ENCODE measurements around the gene TMC8.
A peak's percentile ranks its signal among the peaks of the same experiment; 100 is the strongest.
"Not testable (repeated sequence)": the region's sequence is repeated elsewhere in the genome, so short reads cannot be mapped to it uniquely, and the experiment has no call there.

TMC8 gene

GRCh38 chr17:78130437-78131101, at the start of gene TMC8:
Gene TMC8 (plus strand): TSS chr17:78130771. CDS start chr17:78131589, 818 bp downstream.
- DNase-seq (ENCODE audit: low read depth): no peak

GRCh38 chr17:78081551-78081950, 49.0 kb upstream of the TMC8 start:
- DNase-seq (ENCODE audit: low read depth): no peak

GRCh38 chr17:78082355-78082872, 48.2 kb upstream of the TMC8 start:
- DNase-seq (ENCODE audit: low read depth): not testable (repeated sequence)

- no peak for DNase-seq (ENCODE audit: low read depth)
Measured at GRCh38 chr17:78082988-78083387, 47.6 kb upstream of the TMC8 start.

GRCh38 chr17:78086740-78087139, 43.8 kb upstream of the TMC8 start:
- DNase-seq (ENCODE audit: low read depth): no peak

GRCh38 chr17:78088529-78088928, 42.0 kb upstream of the TMC8 start:
- no peak for DNase-seq (ENCODE audit: low read depth)

GRCh38 chr17:78089576-78090281, 40.8 kb upstream of the TMC8 start:
- peak; percentile 12 for DNase-seq (ENCODE audit: low read depth)

- no peak for DNase-seq (ENCODE audit: low read depth)
Measured at GRCh38 chr17:78092794-78093324, 37.7 kb upstream of the TMC8 start.

- DNase-seq (ENCODE audit: low read depth): no peak
Measured at GRCh38 chr17:78095035-78095434, 35.5 kb upstream of the TMC8 start.

GRCh38 chr17:78096093-78096492, 34.5 kb upstream of the TMC8 start:
- no peak for DNase-seq (ENCODE audit: low read depth)

- DNase-seq (ENCODE audit: low read depth): no peak
Measured at GRCh38 chr17:78101112-78101511, 29.5 kb upstream of the TMC8 start.

GRCh38 chr17:78101542-78101941, 29.0 kb upstream of the TMC8 start:
- no peak for DNase-seq (ENCODE audit: low read depth)

GRCh38 chr17:78103311-78103710, 27.3 kb upstream of the TMC8 start:
- no peak for DNase-seq (ENCODE audit: low read depth)

- no peak for DNase-seq (ENCODE audit: low read depth)
Measured at GRCh38 chr17:78104540-78104941, 26.0 kb upstream of the TMC8 start.

GRCh38 chr17:78105101-78105500, 25.5 kb upstream of the TMC8 start:
- DNase-seq (ENCODE audit: low read depth): no peak

- peak; percentile 26 for DNase-seq (ENCODE audit: low read depth)
Measured at GRCh38 chr17:78105551-78105950, 25.0 kb upstream of the TMC8 start.

- DNase-seq (ENCODE audit: low read depth): no peak
Measured at GRCh38 chr17:78106211-78106610, 24.4 kb upstream of the TMC8 start.

GRCh38 chr17:78107457-78107856, 23.1 kb upstream of the TMC8 start:
- DNase-seq (ENCODE audit: low read depth): peak; percentile 28

GRCh38 chr17:78107976-78108725, 22.4 kb upstream of the TMC8 start:
- DNase-seq (ENCODE audit: low read depth): no peak

GRCh38 chr17:78108726-78109488, 21.7 kb upstream of the TMC8 start:
- DNase-seq (ENCODE audit: low read depth): no peak

- no peak for DNase-seq (ENCODE audit: low read depth)
Measured at GRCh38 chr17:78109489-78109761, 21.1 kb upstream of the TMC8 start.
